Measurements from ENCODE around the gene AGBL1.

The AGBL1 gene

DNA sequence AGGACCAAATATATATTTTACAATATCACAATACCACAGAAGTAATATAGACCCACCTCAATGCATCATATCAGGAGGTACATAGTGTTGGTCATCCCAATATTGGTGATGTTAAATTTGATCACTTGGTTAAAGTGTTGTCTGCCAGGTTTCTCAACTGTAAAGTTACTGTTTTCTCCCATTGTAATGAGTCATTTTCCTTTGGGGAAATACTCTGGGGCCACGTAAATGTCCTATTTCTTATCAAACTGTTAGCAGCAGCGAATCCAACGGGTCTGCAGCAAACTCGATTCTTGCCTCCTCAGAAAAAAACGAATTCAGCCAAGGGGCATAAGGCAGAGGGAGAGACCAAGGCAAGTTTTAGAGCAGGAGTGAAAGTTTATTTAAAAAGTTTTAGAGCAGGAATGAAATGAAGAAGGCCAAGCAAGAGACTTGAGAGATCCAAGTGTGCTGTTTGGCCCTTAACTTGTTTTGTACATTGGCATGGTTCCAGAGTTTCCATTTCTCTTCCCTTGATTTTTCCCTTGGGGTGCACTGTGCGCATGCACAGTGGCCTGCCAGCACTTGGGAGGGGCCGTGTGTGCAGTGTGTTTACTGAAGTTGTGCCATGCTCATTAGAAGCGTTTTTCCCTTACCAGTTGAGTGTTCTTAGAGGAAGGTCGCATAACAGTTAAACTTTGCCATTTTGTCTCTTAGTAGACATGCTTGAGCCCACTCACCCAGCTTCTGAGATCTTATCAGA, 512.5 kb downstream of the AGBL1 start:
- DNase-seq (ENCODE audit: low read depth): no peak
- TF ChIP-seq CTCF (conservative IDR thresholded peaks at IDR 0.05; ENCODE audit: low read depth, low read length): no peak
- H3K4me3 ChIP-seq (ENCODE audit: low read depth, low read length): no peak overlapping the region

GRCh38 chr15:86595741-86596140, 516.1 kb downstream of the AGBL1 start:
- DNase-seq (ENCODE audit: low read depth): no peak
- no peak for TF ChIP-seq CTCF (conservative IDR thresholded peaks at IDR 0.05; ENCODE audit: low read depth, low read length)
- no peak overlapping the region for H3K4me3 ChIP-seq (ENCODE audit: low read depth, low read length)

- DNase-seq (ENCODE audit: low read depth): no peak
- H3K4me3 ChIP-seq (ENCODE audit: low read depth, low read length): no peak overlapping the region
- TF ChIP-seq CTCF (conservative IDR thresholded peaks at IDR 0.05; ENCODE audit: low read depth, low read length): no peak
Measured at GRCh38 chr15:86603466-86603865, 523.8 kb downstream of the AGBL1 start.

DNA sequence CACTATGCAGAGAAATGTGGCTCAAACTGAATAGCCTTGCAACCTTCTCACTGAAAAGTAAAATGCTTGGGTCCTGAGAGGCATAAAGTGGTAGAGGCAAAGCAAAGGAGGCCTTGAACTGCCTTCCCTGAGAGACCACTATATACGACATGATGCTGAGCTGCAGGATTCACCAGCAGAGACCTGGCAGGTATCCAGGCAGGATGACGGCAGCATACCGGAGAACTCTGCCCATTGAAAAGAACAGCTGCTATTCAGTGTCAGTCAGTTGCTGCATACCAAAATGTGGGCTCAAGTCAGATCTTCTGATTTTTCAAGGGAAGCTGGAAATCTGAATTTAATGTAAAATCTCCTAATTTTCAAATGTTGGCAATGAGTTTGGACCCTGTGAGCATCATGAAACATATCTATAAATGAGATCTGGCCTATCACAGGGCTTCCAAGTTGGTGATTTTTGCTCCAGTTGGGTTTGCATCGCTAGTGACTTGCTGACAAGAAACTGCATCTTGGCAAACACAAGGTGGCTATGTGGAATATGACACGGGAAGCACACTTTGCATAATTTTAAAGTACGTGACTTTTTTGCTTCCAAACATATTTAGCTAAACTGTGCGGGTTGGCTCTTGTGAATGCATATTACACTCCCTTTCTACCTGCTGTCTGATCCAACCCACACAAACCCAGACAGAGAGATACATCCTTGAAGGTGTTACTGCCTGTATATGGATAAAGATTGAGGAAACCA, 529.0 kb downstream of the AGBL1 start:
- no peak for TF ChIP-seq CTCF (conservative IDR thresholded peaks at IDR 0.05; ENCODE audit: low read depth, low read length)
- H3K4me3 ChIP-seq (ENCODE audit: low read depth, low read length): no peak overlapping the region
- peak; percentile 1 for DNase-seq (ENCODE audit: low read depth)

DNA sequence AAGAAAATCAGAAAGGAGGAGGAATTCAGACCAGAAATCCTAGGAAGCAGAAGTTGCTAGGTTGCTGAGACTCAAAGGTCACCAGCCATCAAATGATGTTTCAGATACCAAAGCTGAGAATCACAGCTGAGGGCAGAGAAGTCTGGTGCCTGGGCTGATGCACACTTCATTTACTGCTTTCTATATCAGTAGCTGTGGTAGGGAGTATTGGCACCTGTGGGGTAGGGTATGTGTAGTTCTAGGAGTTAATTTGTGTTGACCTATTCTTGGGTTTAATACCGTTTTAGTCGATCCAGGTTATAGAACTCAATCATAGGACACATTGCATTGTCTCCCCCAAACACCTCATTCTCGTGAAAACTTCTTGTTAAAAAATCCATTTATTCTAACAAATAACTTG, 529.6 kb downstream of the AGBL1 start:
- H3K4me3 ChIP-seq (ENCODE audit: low read depth, low read length): no peak overlapping the region
- TF ChIP-seq CTCF (conservative IDR thresholded peaks at IDR 0.05; ENCODE audit: low read depth, low read length): no peak
- DNase-seq (ENCODE audit: low read depth): no peak

GRCh38 chr15:86610038-86610437, 530.4 kb downstream of the AGBL1 start:
- no peak for DNase-seq (ENCODE audit: low read depth)
- no peak overlapping the region for H3K4me3 ChIP-seq (ENCODE audit: low read depth, low read length)
- TF ChIP-seq CTCF (conservative IDR thresholded peaks at IDR 0.05; ENCODE audit: low read depth, low read length): no peak

Data from choroid plexus epithelial cell (primary cell).